HG02678 (cell line): Measurements from ENCODE around the gene SYT7.
"Not testable (repeated sequence)": the region's sequence is repeated elsewhere in the genome, so short reads cannot be mapped to it uniquely, and the experiment has no call there.

Experiments used
- ATAC-seq: cut with Tn5 transposase; IDR thresholded peaks from one replicate; pipeline ENCODE4 v1.9.1; 2021; ENCODE audit warnings: mild to moderate bottlenecking, moderate library complexity; ENCODE audit not compliant: unreplicated experiment

The SYT7 gene

GRCh38 chr11:61481806-61482205 lies 99.1 kb downstream of the SYT7 start:
- no peak for ATAC-seq

DNA sequence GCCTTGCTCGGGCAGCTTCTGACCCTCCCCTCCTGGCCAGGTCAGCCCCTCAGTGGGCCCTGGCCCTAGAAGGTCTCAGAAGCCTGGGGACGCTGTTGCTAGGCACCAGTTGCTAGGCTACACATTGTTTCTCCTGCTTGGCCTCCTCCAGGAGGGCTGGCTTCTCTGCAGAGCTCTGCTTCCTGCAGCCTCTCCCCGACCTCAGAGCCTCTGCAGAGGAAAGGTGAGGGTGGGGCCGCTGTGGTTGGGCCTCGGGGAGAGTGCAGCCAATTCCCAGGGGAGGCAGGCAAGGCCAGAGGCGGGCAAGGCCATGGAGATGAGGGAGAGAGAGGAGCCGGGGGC lies 99.9 kb downstream of the SYT7 start:
- no peak for ATAC-seq

GRCh38 chr11:61480261-61480993 lies 100.4 kb downstream of the SYT7 start:
- ATAC-seq = no peak

- not testable (repeated sequence) for ATAC-seq
Observed at GRCh38 chr11:61479360-61480058, 101.4 kb downstream of the SYT7 start.

- no peak for ATAC-seq
Observed at GRCh38 chr11:61477727-61478148, 103.1 kb downstream of the SYT7 start.

DNA sequence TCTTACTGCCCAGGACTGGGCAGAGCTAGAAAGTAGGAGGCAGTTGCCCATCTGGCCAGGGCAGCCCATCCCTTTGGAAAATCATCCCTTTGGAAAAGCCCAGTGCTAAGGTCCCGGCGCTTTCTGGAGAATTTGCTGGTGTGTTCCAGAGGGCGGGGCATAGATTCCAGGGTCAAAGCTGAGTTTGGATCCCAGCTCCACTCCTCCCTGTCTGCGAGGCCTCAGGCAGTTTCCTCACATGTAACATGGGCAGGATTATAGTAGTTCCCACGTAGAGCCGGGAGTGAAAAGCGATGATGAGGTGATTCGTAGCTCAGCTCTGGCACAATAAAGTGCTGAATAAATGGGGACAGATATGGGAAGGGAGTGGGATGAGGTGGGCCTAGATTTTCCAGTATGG lies 103.8 kb downstream of the SYT7 start:
- ATAC-seq = no peak

DNA sequence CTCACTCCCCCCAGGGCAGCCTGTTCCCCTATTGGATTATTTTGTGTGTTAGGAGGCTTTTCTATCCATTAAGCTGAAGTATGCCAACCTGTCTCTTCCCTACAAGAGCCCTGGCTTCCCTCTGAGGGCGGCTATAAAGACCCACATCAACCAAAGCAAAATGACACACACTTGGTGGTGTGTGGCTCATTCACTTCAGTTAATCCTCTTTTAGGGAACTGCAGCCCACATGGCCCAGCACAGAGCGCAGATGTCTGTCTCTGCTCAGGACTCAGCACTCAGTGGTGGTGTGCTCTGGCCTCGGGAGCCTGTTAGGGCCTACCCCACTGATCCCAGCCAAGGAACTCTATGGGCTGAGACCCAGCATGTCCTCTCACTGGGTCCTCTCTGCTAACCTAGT lies 104.5 kb downstream of the SYT7 start:
- no peak for ATAC-seq

DNA sequence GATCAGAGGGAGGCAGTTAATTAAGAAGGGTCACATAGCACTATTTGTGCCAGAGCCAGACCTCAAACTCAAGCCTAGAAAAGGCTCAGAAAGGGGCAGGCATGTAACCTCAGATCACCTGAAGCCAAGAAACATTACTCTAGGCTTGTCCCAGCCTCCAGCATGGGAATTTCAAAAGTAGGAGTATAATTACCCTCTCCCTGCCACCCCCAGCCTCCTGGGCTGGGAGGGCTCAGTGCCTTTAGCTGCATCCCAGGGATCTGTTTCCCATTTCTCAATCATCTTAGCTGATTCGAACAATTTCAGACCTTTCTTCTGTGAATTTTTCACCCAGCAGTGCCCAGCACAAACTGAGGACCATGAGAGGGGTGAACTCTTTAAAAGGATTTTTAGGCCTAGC lies 105.4 kb downstream of the SYT7 start:
- no peak for ATAC-seq

DNA sequence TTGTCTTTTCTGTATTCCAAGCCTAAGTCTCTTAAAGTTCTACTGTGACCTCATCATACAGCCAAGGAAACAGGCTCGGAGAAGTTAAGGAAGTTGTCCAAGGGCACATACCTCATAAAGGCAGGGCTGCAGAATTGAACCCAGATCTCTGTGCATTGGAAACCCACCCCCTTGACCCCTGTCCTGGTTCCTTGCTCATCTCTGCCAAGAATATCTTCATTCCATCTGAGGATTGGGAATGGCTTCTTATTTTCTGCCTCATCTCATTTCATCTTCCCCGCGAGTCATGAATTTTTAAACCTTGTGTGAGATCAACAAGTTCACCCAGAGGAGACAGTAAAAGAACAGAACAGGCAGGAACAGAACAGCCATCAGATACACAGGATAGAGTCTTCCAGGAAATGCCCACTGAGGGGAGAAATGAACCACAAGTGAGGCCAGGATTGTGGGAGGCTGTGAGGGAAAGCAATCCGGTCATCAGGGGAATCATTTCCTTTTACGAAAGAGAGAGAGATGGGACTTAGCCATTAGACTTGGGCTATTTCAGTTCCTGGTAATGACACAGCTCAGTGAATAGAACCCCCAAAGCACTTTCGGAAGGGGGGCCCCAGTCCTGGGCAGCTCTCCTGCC lies 106.7 kb downstream of the SYT7 start:
- ATAC-seq = no peak

- ATAC-seq = no peak
Observed at GRCh38 chr11:61473370-61474012, 107.4 kb downstream of the SYT7 start.

GRCh38 chr11:61472868-61473267 lies 108.0 kb downstream of the SYT7 start:
- ATAC-seq = no peak

GRCh38 chr11:61472282-61472681 lies 108.6 kb downstream of the SYT7 start:
- no peak for ATAC-seq

- no peak for ATAC-seq
Observed at GRCh38 chr11:61468002-61468401, 112.9 kb downstream of the SYT7 start.

DNA sequence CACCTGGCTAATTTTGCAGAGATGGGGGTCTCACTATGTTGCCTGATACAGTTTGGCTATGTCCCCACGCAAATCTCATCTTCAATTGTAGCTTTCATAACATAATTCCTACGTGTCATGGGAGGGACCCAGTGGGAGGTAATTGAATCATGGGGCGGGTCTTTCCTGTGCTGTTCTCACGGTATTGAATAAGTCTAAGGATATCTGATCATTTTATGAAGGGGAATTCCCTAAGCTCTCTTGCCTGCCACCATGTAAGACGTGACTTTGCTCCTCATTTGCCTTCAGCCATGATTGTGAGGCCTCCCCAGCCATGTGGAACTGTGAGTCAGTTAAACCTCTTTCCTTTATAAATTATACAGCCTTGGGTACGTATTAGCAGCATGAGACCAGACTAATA lies 113.3 kb downstream of the SYT7 start:
- ATAC-seq = not testable (repeated sequence)
